Lower leg skin (tissue), 4 donors: ENCODE data around the gene DENND6B. TPM values are rescaled to one million over a fixed set of nuclear protein-coding genes. Genes with fewer than 3 reads are reported as not detected.
"Not testable (repeated sequence)": the region's sequence is repeated elsewhere in the genome, so short reads cannot be mapped to it uniquely, and the experiment has no call there.

Source experiments
- DNase-seq, 2 donors: peaks; one replicate each; pipeline ENCODE4 v3.0.0-alpha.2; 2019; ENCODE audit warnings: low spot score in 2 of 2
- H3K4me3 ChIP-seq: fragments of 200-600 bp; sonication (generic); 2 replicates; pipeline ENCODE4 v1.5.1; 2017; ENCODE audit warnings: mild to moderate bottlenecking, low read depth; ENCODE audit not compliant: poor library complexity, severe bottlenecking
- CTCF ChIP-seq, 3 donors: fragments of 450-650 bp; IDR thresholded peaks; one replicate each; pipeline ENCODE4 v1.5.1; 2016; ENCODE audit warnings: antibody characterized with exemption in 3 of 3, mild to moderate bottlenecking in 3 of 3, moderate library complexity in 2 of 3
- POLR2A ChIP-seq, 2 donors: fragments of 450-650 bp; IDR thresholded peaks; one replicate each; pipeline ENCODE4 v1.6.1; 2016 to 2017; ENCODE audit warnings: antibody characterized with exemption in 2 of 2, mild to moderate bottlenecking in 1 of 2, moderate library complexity in 1 of 2
- WGBS, 2 donors: methylation state at CpG; one replicate each; pipeline ENCODE4 v1.1.5; 2018; 5-methylcytosine and 5-hydroxymethylcytosine counted together
- intact Hi-C: fragments of 100-400 bp; cut with DNase I; formaldehyde crosslinking; loops from one replicate; pipeline ENCODE4 v1.15.0; 2023; ENCODE audit warnings: low total_unique reads
- total RNA-seq, 4 donors: library from RNA; depleted of rRNA; stranded (reverse); fragments of >200 nt; gene quantifications; one replicate each; pipeline ENCODE4 v1.1.0, GENCODE V29; 2016

Gene DENND6B
- 1 to 10 TPM in 3 of 4 donors, under 1 TPM in 1; 0.97 to 8.8 (median 6.5) TPM for total RNA-seq

- intact Hi-C loops: loop anchor here (10.0 kb wide), 1 partner anchor 52 kb away; the partner anchor contains the start of gene MAPK11
- TF ChIP-seq POLR2A (IDR thresholded peaks at IDR 0.05): no peak
- no peak for TF ChIP-seq CTCF (IDR thresholded peaks at IDR 0.05)
- peak in 1 of 2 donors; percentile 94 for DNase-seq
- peak within 1 kb of the TSS; percentile 56 for H3K4me3 ChIP-seq
- WGBS, 2 donors: 1 to 4% methylated on average over 7 to 29 of the region's 105 CpGs
Measured at GRCh38 chr22:50326956-50327710, at the start of gene DENND6B. TSS of gene DENND6B (minus strand) at chr22:50327012. CDS start at chr22:50326988, 24 bp downstream.

- WGBS, 2 donors: 85 to 88% methylated on average over 5 of the region's 5 CpGs
- TF ChIP-seq POLR2A (IDR thresholded peaks at IDR 0.05): no peak
- TF ChIP-seq CTCF (IDR thresholded peaks at IDR 0.05): no peak
Measured at GRCh38 chr22:50376085-50376651, 49.4 kb upstream of the DENND6B start.

GRCh38 chr22:50371101-50371648 is 44.4 kb upstream of the DENND6B start:
- intact Hi-C loops: no loop called here
- TF ChIP-seq POLR2A (IDR thresholded peaks at IDR 0.05): no peak
- TF ChIP-seq CTCF (IDR thresholded peaks at IDR 0.05): no peak
- H3K4me3 ChIP-seq: no peak overlapping the region
- WGBS, 2 donors: 87 to 90% methylated on average over 2 of the region's 2 CpGs
- DNase-seq: no peak

More at GRCh38 chr22:50376085-50376651, 49.4 kb upstream of the DENND6B start:
- DNase-seq: no peak
- H3K4me3 ChIP-seq: no peak overlapping the region
- intact Hi-C loops: no loop called here

- intact Hi-C loops: no loop called here
- WGBS, 2 donors: 92 to 93% methylated on average over 27 of the region's 27 CpGs
- no peak overlapping the region for H3K4me3 ChIP-seq
Measured at GRCh38 chr22:50367778-50368500, 41.1 kb upstream of the DENND6B start.

GRCh38 chr22:50363803-50364194 is 37.0 kb upstream of the DENND6B start:
- DNase-seq, intact Hi-C loops, H3K4me3 ChIP-seq: not testable (repeated sequence)
- 93 to 94% methylated on average over 11 of the region's 11 CpGs for WGBS, 2 donors

More at GRCh38 chr22:50367778-50368500, 41.1 kb upstream of the DENND6B start:
- TF ChIP-seq CTCF (IDR thresholded peaks at IDR 0.05) (no peak), POLR2A (IDR thresholded peaks at IDR 0.05) (no peak)
- DNase-seq: no peak
